Measurements from ENCODE around the gene OCEL1. TPM values are rescaled to one million over a fixed set of nuclear protein-coding genes. Genes with fewer than 3 reads are reported as not detected.
A peak's percentile ranks its signal among the peaks of the same experiment; 100 is the strongest.

OCEL1 gene
- total and polyA plus RNA-seq, 2 donors (not counting 1 experiment from before 2014, with no cell fraction given): 4.6 to 8.8 TPM

DNA sequence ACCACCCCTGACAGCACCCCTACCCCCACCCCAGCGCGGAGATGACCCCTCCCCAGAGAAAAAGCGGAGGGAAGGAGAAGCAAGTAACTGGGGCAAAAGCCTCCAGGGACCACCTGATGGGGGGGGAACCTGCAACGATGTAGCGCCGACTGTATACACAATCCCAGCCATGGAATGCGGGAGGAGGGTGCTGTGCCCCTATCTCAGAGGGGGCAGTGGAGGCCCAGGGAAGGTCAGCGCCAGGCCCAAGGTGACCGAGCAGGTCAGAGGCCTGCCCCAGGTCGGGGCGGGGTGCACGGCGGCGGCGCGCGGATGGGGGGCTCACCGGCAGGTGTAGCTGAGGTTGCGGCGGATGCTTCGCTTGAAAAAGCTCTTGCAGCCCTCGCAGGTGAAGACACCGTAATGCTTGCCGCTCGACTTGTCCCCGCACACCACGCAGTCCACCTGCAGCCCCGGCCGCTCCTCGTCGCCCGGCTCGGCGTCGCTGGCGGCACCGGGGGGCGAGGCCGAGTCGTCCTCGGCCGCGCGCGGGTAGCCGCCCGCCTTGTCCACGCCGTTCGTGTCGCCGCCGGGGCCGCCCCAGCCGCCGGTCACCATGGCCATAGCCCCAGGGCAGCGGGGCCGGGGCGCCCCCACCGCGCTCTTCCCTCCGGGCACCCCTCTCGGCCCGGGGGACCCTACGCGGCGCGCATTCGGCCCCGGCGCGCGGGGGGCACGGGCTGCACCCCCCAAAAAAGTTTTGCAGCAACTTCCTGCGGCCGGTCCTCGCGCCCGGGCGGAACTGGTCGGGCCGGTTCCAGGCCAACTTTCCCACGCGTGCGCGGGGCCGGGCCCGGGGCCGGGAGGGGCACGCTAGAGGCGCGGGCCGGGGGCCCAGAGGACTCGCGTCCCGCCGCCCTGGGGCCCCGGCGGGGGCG, 18.9 kb downstream of the OCEL1 start:
- peak overlapping the region; percentile 74 to 84 (median 80) for H3K4me3 ChIP-seq (replicated peaks in 1 of 4; ENCODE audit: control extremely low read depth in 1 of 4, insufficient read depth in 1 of 4, low read depth in 3 of 4, low read length in 4 of 4)
- TF ChIP-seq EZH2 (IDR thresholded peaks at IDR 0.05; ENCODE audit: low read length, missing control alignments) (no peak), CTCF (conservative IDR thresholded peaks at IDR 0.05 in 1 of 2, IDR thresholded peaks at IDR 0.05 in 1 of 2; ENCODE audit: low read depth in 1 of 2, low read length in 2 of 2) (no peak)
- peak overlapping the region; percentile 52 for H3K9ac ChIP-seq (ENCODE audit: insufficient read depth, low read length)
- H3K4me2 ChIP-seq (ENCODE audit: extremely low read depth, insufficient read depth, low read length): peak overlapping the region; percentile 93
- peaks cover 3% of the 10 kb centered on the region for H3K36me3 ChIP-seq (ENCODE audit: control insufficient read depth, insufficient read depth, low read length)
- H3K9me3 ChIP-seq (ENCODE audit: control insufficient read depth, insufficient read depth, low read depth, low read length): no peaks in the 10 kb centered on the region
- H3K27ac ChIP-seq (ENCODE audit: insufficient read depth, low read length): peak overlapping the region; percentile 61
- no peak overlapping the region for H2AFZ ChIP-seq (ENCODE audit: low read length)
- H3K4me1 ChIP-seq (ENCODE audit: control insufficient read depth, extremely low read depth, insufficient read depth, low read length): peaks cover 9% of the 10 kb centered on the region
- H4K20me1 ChIP-seq (ENCODE audit: control insufficient read depth, extremely low read depth, insufficient read depth, low read length): no peaks in the 10 kb centered on the region
- no peaks in the 10 kb centered on the region for H3K27me3 ChIP-seq (ENCODE audit: control insufficient read depth, insufficient read depth, low read length)
- H3K79me2 ChIP-seq (ENCODE audit: control insufficient read depth, insufficient read depth, low read length): peaks cover 40% of the 10 kb centered on the region
- DNase-seq (ENCODE audit: low read depth in 2 of 2): no peak

- peaks cover 9% of the 10 kb centered on the region for H3K4me1 ChIP-seq (ENCODE audit: control insufficient read depth, extremely low read depth, insufficient read depth, low read length)
- peak within 1 kb of the TSS; percentile 74 to 84 (median 80) for H3K4me3 ChIP-seq (replicated peaks in 1 of 4; ENCODE audit: control extremely low read depth in 1 of 4, insufficient read depth in 1 of 4, low read depth in 3 of 4, low read length in 4 of 4)
- no peaks in the 10 kb centered on the region for H3K27me3 ChIP-seq (ENCODE audit: control insufficient read depth, insufficient read depth, low read length)
- H2AFZ ChIP-seq (ENCODE audit: low read length): peak within 1 kb of the TSS; percentile 39
- no peaks in the 10 kb centered on the region for H3K9me3 ChIP-seq (ENCODE audit: control insufficient read depth, insufficient read depth, low read depth, low read length)
- no peaks in the 10 kb centered on the region for H3K36me3 ChIP-seq (ENCODE audit: control insufficient read depth, insufficient read depth, low read length)
- H4K20me1 ChIP-seq (ENCODE audit: control insufficient read depth, extremely low read depth, insufficient read depth, low read length): no peaks in the 10 kb centered on the region
- no peak for DNase-seq (ENCODE audit: low read depth in 2 of 2)
- TF ChIP-seq EZH2 (IDR thresholded peaks at IDR 0.05; ENCODE audit: low read length, missing control alignments): no peak
- no peak for TF ChIP-seq CTCF (conservative IDR thresholded peaks at IDR 0.05 in 1 of 2, IDR thresholded peaks at IDR 0.05 in 1 of 2; ENCODE audit: low read depth in 1 of 2, low read length in 2 of 2)
- H3K9ac ChIP-seq (ENCODE audit: insufficient read depth, low read length): peak within 1 kb of the TSS; percentile 52
- H3K4me2 ChIP-seq (ENCODE audit: extremely low read depth, insufficient read depth, low read length): peak within 1 kb of the TSS; percentile 93
- peaks cover 37% of the 10 kb centered on the region for H3K79me2 ChIP-seq (ENCODE audit: control insufficient read depth, insufficient read depth, low read length)
- H3K27ac ChIP-seq (ENCODE audit: insufficient read depth, low read length): peak within 1 kb of the TSS; percentile 67
These were observed 19.5 kb downstream of the OCEL1 start, which contains the start of gene NR2F6 for GRCh38 chr19:17245535-17245984. TSS of gene NR2F6 (minus strand) at chr19:17245919. CDS start at chr19:17245220, 699 bp downstream.

DNA sequence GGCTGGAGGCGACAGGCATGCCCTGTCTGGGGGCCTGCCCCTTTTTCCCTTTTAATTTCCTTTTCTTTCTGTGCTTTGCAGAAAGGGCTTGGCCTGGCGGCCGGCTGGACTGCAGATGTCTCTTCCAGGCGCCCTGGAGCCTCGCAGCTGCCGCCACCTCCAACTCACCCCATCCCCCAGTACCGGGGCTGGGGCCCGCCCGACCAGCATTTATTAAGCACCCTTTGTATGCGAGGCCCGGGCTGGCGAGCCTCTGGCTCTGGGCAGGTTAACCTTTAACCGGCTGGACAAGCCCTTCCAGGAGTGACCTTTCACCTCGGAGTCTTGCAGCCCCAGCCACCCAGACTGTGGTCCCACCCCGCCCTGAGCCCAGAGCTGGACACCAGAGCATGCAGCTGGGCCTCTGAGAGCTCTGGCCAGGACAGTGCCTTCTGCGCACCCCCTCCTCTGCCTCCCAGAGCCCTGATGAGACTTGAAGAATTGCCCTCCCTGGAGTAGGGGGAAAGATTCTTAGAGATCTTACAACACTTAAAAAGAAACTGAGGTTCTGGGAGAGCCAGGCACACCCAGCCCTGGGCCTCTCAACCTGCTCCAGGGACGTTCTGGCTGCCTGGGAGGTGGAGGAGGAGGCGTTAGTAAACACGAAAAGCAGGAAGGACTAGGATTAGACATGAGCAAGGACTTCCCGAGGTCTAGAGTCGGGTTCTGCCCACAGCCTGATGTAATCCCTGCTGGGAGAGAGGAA, 20.8 kb downstream of the OCEL1 start:
- no peaks in the 10 kb centered on the region for H4K20me1 ChIP-seq (ENCODE audit: control insufficient read depth, extremely low read depth, insufficient read depth, low read length)
- no peak overlapping the region for H3K9ac ChIP-seq (ENCODE audit: insufficient read depth, low read length)
- H3K27ac ChIP-seq (ENCODE audit: insufficient read depth, low read length): peak overlapping the region; percentile 67
- peak overlapping the region in 3 of 4 experiments; percentile 36 to 56 (median 38) for H3K4me3 ChIP-seq (replicated peaks in 1 of 4; ENCODE audit: control extremely low read depth in 1 of 4, insufficient read depth in 1 of 4, low read depth in 3 of 4, low read length in 4 of 4)
- H3K9me3 ChIP-seq (ENCODE audit: control insufficient read depth, insufficient read depth, low read depth, low read length): no peaks in the 10 kb centered on the region
- no peak overlapping the region for H2AFZ ChIP-seq (ENCODE audit: low read length)
- no peak for TF ChIP-seq EZH2 (IDR thresholded peaks at IDR 0.05; ENCODE audit: low read length, missing control alignments)
- TF ChIP-seq CTCF (conservative IDR thresholded peaks at IDR 0.05 in 1 of 2, IDR thresholded peaks at IDR 0.05 in 1 of 2; ENCODE audit: low read depth in 1 of 2, low read length in 2 of 2): no peak
- peaks cover 9% of the 10 kb centered on the region for H3K4me1 ChIP-seq (ENCODE audit: control insufficient read depth, extremely low read depth, insufficient read depth, low read length)
- H3K27me3 ChIP-seq (ENCODE audit: control insufficient read depth, insufficient read depth, low read length): no peaks in the 10 kb centered on the region
- H3K4me2 ChIP-seq (ENCODE audit: extremely low read depth, insufficient read depth, low read length): no peak overlapping the region
- H3K79me2 ChIP-seq (ENCODE audit: control insufficient read depth, insufficient read depth, low read length): peaks cover 29% of the 10 kb centered on the region
- DNase-seq (ENCODE audit: low read depth in 2 of 2): peak in 1 of 2 donors; percentile 37
- no peaks in the 10 kb centered on the region for H3K36me3 ChIP-seq (ENCODE audit: control insufficient read depth, insufficient read depth, low read length)

Data from fibroblast of lung (primary cell).